ENCODE results near the gene SRSF3. TPM values are rescaled to one million over a fixed set of nuclear protein-coding genes. Genes with fewer than 3 reads are reported as not detected.
"Not testable (repeated sequence)": the region's sequence is repeated elsewhere in the genome, so short reads cannot be mapped to it uniquely, and the experiment has no call there.

SRSF3 gene
- polyA plus RNA-seq, 3 donors from 2014 or later, result 344 to 391 (median 379) TPM

GRCh38 chr6:36586606-36587005 is 7.6 kb upstream of the SRSF3 start:
- DNase-seq, result no peak
- H3K4me1 Mint-ChIP-seq, result peaks cover 3 to 7% of the 10 kb centered on the region in 2 donors
- H3K9me3 Mint-ChIP-seq, result no peaks in the 10 kb centered on the region
- peaks cover 2 to 6% (median 3%) of the 10 kb centered on the region in 3 donors for H3K27me3 Mint-ChIP-seq (ENCODE audit: low read depth in 3 of 3)
- no peak overlapping the region for H3K4me3 Mint-ChIP-seq
- peaks cover 0 to 7% (median 0%) of the 10 kb centered on the region in 3 donors for H3K36me3 Mint-ChIP-seq
- H3K27ac Mint-ChIP-seq, result no peak overlapping the region

GRCh38 chr6:36589025-36589400 is 5.1 kb upstream of the SRSF3 start:
- H3K27ac Mint-ChIP-seq, H3K4me3 Mint-ChIP-seq, H3K36me3 Mint-ChIP-seq, DNase-seq, H3K9me3 Mint-ChIP-seq: not testable (repeated sequence)
- peaks cover 20 to 28% of the 10 kb centered on the region in 2 donors for H3K4me1 Mint-ChIP-seq
- H3K27me3 Mint-ChIP-seq (ENCODE audit: low read depth in 3 of 3), result peaks cover 8 to 15% (median 12%) of the 10 kb centered on the region in 3 donors

DNA sequence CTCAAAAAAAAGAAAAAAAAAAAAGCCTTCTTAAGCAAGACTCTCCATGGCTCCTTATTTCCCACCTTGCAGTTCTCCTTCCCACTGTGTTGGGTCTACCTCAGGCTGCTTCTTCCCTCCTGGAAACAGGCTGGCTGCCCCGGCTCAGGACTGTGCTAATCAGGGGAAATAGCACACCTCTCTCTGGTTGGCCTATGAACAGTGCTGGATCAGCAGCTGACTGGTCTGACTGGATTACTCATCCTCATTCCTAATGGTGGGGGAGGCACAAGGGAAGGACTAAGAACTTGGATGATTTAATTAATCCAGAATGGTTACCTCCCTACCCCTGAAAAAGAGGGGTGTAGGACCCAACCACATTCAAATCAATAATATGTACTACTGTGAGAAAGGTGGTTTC is 3.9 kb upstream of the SRSF3 start:
- Mint-ChIP-seq H3K9me3 (peaks cover 0 to 2% (median 0%) of the 10 kb centered on the region in 6 donors), H3K27ac (no peak overlapping the region), H3K4me1 (peaks cover 22 to 30% of the 10 kb centered on the region in 2 donors)

DNA sequence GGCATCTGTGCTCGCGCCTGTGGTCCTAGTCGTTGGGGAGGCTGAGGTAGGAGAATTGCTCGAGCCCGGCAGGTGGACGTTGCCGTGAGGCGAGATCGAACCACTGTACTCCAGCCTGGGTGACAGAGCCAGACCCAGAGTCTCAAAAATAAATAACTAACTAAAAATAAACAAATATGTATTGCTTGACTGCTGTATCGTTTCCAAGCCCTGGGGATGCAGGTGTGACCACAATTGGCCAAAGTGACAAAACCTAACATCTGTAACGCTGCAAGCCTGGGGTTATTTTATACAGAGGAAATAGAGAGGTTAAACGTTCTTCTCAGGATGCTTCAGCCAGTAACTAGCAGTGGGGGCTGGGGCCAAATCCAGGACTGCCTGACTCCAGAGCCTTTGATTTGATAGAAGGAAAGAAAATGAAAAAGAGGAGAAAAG is 1.9 kb upstream of the SRSF3 start:
- peaks cover 0 to 2% (median 0%) of the 10 kb centered on the region in 6 donors for H3K9me3 Mint-ChIP-seq
- H3K27ac Mint-ChIP-seq, result peak overlapping the region; percentile 95 to 99 (median 97)
- peaks cover 14 to 20% (median 14%) of the 10 kb centered on the region in 3 donors for H3K36me3 Mint-ChIP-seq
- peak overlapping the region; percentile 81 to 96 (median 89) for H3K4me3 Mint-ChIP-seq
- peak; percentile 73 to 78 (median 75) for DNase-seq
- peaks cover 34 to 43% of the 10 kb centered on the region in 2 donors for H3K4me1 Mint-ChIP-seq
- peaks cover 16 to 42% (median 33%) of the 10 kb centered on the region in 3 donors for H3K27me3 Mint-ChIP-seq (ENCODE audit: low read depth in 3 of 3)

More for the DNA sequence above, 3.9 kb upstream of the SRSF3 start:
- no peak for DNase-seq
- Mint-ChIP-seq H3K27me3 (ENCODE audit: low read depth in 3 of 3) (peaks cover 13 to 26% (median 24%) of the 10 kb centered on the region in 3 donors), H3K4me3 (no peak overlapping the region), H3K36me3 (peaks cover 2 to 8% (median 7%) of the 10 kb centered on the region in 3 donors)

DNA sequence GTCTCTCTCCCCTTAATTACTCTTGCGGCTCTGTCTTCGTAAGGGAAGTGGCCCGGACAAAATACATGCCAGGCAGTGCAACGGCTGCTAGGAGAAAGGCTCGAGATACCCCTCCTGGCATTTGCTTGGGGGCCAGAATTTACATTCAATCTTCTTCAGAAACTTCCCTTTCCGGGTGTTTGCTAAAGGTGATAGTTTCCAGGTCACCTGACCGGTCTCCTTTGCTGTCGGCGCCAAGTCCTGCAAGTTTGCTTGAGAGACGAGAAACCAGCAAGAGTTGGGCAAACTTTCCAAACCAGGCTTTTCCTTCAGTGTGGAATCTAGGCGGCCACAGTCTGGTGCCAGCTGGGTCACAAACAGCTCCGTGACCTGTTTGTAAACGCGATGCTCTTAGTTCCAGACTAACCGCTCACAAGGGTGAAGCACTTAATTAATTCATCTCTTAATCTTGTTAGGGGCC is 563 bp upstream of the SRSF3 start:
- H3K4me3 Mint-ChIP-seq, result peak overlapping the region; percentile 94 to 99 (median 98)
- DNase-seq, result peak in 2 of 3 donors; percentile 55 to 58
- H3K9me3 Mint-ChIP-seq, result peaks cover 0 to 2% (median 0%) of the 10 kb centered on the region in 6 donors
- H3K27me3 Mint-ChIP-seq (ENCODE audit: low read depth in 3 of 3), result peaks cover 16 to 42% (median 33%) of the 10 kb centered on the region in 3 donors
- peak overlapping the region; percentile 97 to 99 (median 99) for H3K27ac Mint-ChIP-seq
- H3K36me3 Mint-ChIP-seq, result peaks cover 23 to 29% (median 26%) of the 10 kb centered on the region in 3 donors
- H3K4me1 Mint-ChIP-seq, result peaks cover 47 to 57% of the 10 kb centered on the region in 2 donors

- H3K9me3 Mint-ChIP-seq, result peaks cover 0 to 2% (median 0%) of the 10 kb centered on the region in 6 donors
- peaks cover 33 to 42% (median 39%) of the 10 kb centered on the region in 3 donors for H3K36me3 Mint-ChIP-seq
- peaks cover 18 to 42% (median 33%) of the 10 kb centered on the region in 3 donors for H3K27me3 Mint-ChIP-seq (ENCODE audit: low read depth in 3 of 3)
- peaks cover 61 to 71% of the 10 kb centered on the region in 2 donors for H3K4me1 Mint-ChIP-seq
- DNase-seq, result peak; percentile 35 to 50 (median 43)
- peak overlapping the region; percentile 94 to 99 (median 98) for H3K4me3 Mint-ChIP-seq
- peak overlapping the region; percentile 97 to 99 (median 99) for H3K27ac Mint-ChIP-seq
Measured at GRCh38 chr6:36594816-36595643, 868 bp downstream of the SRSF3 start.

DNA sequence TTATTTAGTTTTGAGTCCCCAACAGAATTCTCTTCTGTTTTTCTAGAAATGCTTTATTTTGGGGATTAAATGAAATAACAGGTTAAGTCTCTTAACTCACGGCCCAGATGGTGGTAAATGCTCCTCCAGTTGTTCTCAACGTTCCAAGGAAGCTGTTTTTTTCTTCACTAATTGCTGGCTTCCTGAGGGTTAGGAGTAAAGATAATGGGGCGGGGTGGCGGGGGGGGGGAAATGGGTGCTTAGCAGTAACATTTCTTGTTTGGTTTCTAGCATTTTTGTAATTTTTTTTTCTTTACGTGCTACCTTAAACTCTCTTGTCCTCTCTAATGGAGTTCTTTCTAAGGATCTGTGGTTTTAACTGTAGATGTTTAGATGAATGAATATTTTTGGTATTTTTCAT is 2.2 kb downstream of the SRSF3 start:
- Mint-ChIP-seq H3K4me3 (peak overlapping the region; percentile 94 to 99 (median 98)), H3K36me3 (peaks cover 36 to 52% (median 50%) of the 10 kb centered on the region in 3 donors), H3K4me1 (peaks cover 70 to 79% of the 10 kb centered on the region in 2 donors), H3K9me3 (peaks cover 0 to 2% (median 0%) of the 10 kb centered on the region in 6 donors), H3K27ac (peak overlapping the region; percentile 89 to 99 (median 98)), H3K27me3 (ENCODE audit: low read depth in 3 of 3) (peaks cover 14 to 40% (median 32%) of the 10 kb centered on the region in 3 donors)
- DNase-seq, result no peak

DNA sequence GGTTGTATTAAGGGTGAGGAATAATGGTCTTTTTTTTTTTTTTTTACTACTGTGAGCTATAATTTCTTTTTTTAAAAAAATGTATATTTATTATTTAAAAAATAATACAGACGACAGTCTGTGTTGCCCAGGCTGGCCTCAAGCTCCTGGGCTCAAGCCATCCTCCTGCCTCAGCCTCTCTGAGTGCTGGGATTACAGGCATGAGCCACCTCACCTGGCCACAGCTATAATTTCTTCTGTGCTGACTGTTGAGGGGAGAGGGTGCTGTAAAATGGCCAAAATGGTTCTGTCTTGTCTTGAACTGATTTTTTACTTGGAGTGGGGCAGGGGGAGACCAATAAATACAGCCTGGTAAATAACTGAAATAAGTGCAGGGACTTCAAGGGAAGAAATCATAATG is 3.6 kb downstream of the SRSF3 start:
- Mint-ChIP-seq H3K4me3 (peak overlapping the region; percentile 94 to 99 (median 98)), H3K36me3 (peaks cover 44 to 64% (median 62%) of the 10 kb centered on the region in 3 donors)
- no peak for DNase-seq

DNA sequence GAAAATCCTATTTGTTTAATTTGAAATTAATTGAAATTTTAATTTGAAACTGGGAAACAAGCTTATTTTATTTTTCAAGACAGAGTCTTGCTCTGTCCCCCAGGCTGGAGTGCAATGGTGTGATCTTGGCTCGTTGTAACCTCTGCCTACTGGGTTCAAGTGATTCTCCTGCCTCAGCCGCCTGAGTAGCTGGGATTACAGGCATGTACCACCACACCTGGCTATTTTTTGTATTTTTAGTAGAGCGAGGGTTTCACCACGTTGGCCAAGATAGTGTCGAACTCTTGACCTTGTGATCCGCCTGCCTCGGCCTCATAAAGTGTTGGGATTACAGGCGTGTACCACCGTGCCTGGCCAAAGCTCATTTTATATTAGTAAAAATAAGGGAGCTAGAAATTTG is 4.2 kb downstream of the SRSF3 start:
- Mint-ChIP-seq H3K27ac (peak overlapping the region; percentile 56 to 84 (median 76)), H3K9me3 (peaks cover 0 to 2% (median 0%) of the 10 kb centered on the region in 6 donors), H3K4me3 (peak overlapping the region; percentile 69 to 94 (median 84)), H3K4me1 (peaks cover 76 to 83% of the 10 kb centered on the region in 2 donors), H3K27me3 (ENCODE audit: low read depth in 3 of 3) (peaks cover 12 to 35% (median 26%) of the 10 kb centered on the region in 3 donors), H3K36me3 (peaks cover 44 to 66% (median 64%) of the 10 kb centered on the region in 3 donors)
- no peak for DNase-seq

More for the DNA sequence above, 3.6 kb downstream of the SRSF3 start:
- Mint-ChIP-seq H3K27ac (peak overlapping the region; percentile 56 to 83 (median 78)), H3K4me1 (peaks cover 73 to 80% of the 10 kb centered on the region in 2 donors), H3K9me3 (peaks cover 0 to 2% (median 0%) of the 10 kb centered on the region in 6 donors), H3K27me3 (ENCODE audit: low read depth in 3 of 3) (peaks cover 12 to 35% (median 28%) of the 10 kb centered on the region in 3 donors)

DNA sequence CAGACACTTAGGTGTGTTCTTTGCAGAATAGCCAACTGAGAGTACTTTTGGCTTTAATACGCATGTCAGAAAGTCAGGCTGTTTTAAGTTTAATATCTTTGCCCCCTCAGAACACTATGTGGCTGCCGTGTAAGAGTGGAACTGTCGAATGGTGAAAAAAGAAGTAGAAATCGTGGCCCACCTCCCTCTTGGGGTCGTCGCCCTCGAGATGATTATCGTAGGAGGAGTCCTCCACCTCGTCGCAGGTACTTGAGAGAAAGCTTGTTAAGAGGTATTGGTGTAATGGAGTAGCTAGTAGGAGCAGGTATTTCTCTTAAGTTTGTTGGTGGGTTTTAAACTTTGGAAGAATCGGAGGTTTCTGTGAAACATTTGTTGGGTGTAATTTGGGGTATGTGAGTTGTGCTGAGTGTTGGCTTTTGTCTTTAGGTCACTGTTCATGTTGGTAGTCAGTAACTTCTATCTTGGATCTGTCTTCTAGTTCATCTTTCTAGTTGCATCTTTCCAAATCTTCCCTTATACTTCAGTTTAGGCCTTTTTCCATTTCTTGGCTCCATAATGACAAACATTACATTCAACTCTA is 4.7 kb downstream of the SRSF3 start:
- Mint-ChIP-seq H3K36me3 (peaks cover 44 to 71% (median 64%) of the 10 kb centered on the region in 3 donors), H3K4me1 (peaks cover 76 to 83% of the 10 kb centered on the region in 2 donors)

DNA sequence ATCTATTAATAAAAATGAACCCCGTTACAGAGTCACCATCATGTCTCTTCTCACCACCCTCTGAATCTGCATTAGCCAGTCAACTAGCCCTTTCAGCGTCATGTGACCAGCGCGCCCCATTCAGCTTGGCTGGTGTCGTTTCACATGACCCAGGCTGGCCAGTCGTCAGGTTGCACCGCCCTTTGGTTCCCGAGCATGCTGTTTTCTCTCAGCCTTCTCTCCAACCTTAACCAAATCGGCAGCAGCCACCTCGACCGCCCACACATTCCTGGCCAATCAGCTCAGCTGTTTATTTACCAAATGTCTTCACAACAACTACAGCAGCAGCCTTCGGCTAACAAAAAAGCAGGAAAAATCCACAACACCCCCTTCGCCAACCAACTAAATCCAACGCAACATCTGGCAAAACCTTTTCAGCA is 5.6 kb downstream of the SRSF3 start:
- peaks cover 82 to 89% of the 10 kb centered on the region in 2 donors for H3K4me1 Mint-ChIP-seq
- H3K27ac Mint-ChIP-seq, result peak overlapping the region; percentile 74 to 87 (median 81)
- H3K9me3 Mint-ChIP-seq, result no peaks in the 10 kb centered on the region
- H3K4me3 Mint-ChIP-seq, result peak overlapping the region; percentile 69 to 94 (median 76)
- peaks cover 44 to 79% (median 67%) of the 10 kb centered on the region in 3 donors for H3K36me3 Mint-ChIP-seq
- H3K27me3 Mint-ChIP-seq (ENCODE audit: low read depth in 3 of 3), result peaks cover 5 to 22% (median 21%) of the 10 kb centered on the region in 3 donors
- peak in 1 of 3 donors; percentile 28 for DNase-seq

More for the DNA sequence above, 4.7 kb downstream of the SRSF3 start:
- Mint-ChIP-seq H3K27me3 (ENCODE audit: low read depth in 3 of 3) (peaks cover 12 to 30% (median 25%) of the 10 kb centered on the region in 3 donors), H3K9me3 (peaks cover 0 to 2% (median 0%) of the 10 kb centered on the region in 6 donors), H3K4me3 (peak overlapping the region; percentile 69 to 94 (median 84)), H3K27ac (peak overlapping the region; percentile 56 to 85 (median 76))
- DNase-seq, result no peak

- Mint-ChIP-seq H3K27ac (peak overlapping the region in 5 of 6 donors; percentile 12 to 87 (median 83)), H3K4me1 (peaks cover 91 to 97% of the 10 kb centered on the region in 2 donors), H3K4me3 (peak overlapping the region; percentile 54 to 94 (median 69)), H3K9me3 (no peaks in the 10 kb centered on the region), H3K36me3 (peaks cover 47 to 84% (median 70%) of the 10 kb centered on the region in 3 donors), H3K27me3 (ENCODE audit: low read depth in 3 of 3) (peaks cover 3 to 23% (median 17%) of the 10 kb centered on the region in 3 donors)
- no peak for DNase-seq
Measured at GRCh38 chr6:36600564-36601146, 6.5 kb downstream of the SRSF3 start.

DNA sequence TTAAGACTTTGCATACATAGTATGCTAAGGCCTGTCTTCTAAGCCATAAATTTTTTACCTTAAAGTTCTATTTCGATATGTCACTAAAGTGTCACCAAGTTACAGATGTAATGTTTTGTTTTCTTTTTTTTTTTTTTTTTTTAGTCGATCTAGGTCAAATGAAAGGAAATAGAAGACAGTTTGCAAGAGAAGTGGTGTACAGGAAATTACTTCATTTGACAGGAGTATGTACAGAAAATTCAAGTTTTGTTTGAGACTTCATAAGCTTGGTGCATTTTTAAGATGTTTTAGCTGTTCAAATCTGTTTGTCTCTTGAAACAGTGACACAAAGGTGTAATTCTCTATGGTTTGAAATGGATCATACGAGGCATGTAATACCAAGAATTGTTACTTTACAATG is 7.7 kb downstream of the SRSF3 start:
- Mint-ChIP-seq H3K27me3 (ENCODE audit: low read depth in 3 of 3) (peaks cover 4 to 15% (median 8%) of the 10 kb centered on the region in 3 donors), H3K36me3 (peaks cover 43 to 80% (median 66%) of the 10 kb centered on the region in 3 donors), H3K4me3 (peak overlapping the region; percentile 7 to 80 (median 61)), H3K27ac (peak overlapping the region; percentile 75 to 87 (median 84)), H3K4me1 (peaks cover 89 to 93% of the 10 kb centered on the region in 2 donors)
- not testable (repeated sequence) for DNase-seq, H3K9me3 Mint-ChIP-seq

All from immature natural killer cell (primary cell).